Tibial artery (tissue), 4 donors: Measurements from ENCODE around the gene RND1.
"Not testable (repeated sequence)": the region's sequence is repeated elsewhere in the genome, so short reads cannot be mapped to it uniquely, and the experiment has no call there.

ENCODE experiments used
- DNase-seq, 2 donors: peaks; one replicate each; pipeline ENCODE4 v3.0.0-alpha.2; 2019
- H3K27ac ChIP-seq, 2 donors: fragments of 200-600 bp; sonication (generic) in 1 of 2; 1 replicate in 1 of 2; 2 replicates in 1 of 2; pipeline ENCODE4 v1.5.1; 2018 to 2019; ENCODE audit warnings: mild to moderate bottlenecking in 1 of 2
- H3K27me3 ChIP-seq, 2 donors: fragments of 200-600 bp; sonication (generic) in 1 of 2; one replicate each; pipeline versions ENCODE4 v1.5.1 to v1.6.0; 2016 to 2019
- H3K36me3 ChIP-seq, 3 donors: fragments of 200-600 bp; sonication (generic) in 2 of 3; one replicate each; pipeline ENCODE4 v1.5.1; 2016 to 2019; ENCODE audit warnings: mild to moderate bottlenecking in 2 of 3
- H3K4me1 ChIP-seq, 4 donors: fragments of 200-600 bp; sonication (generic) in 2 of 4; 1 replicate in 3 of 4; 2 replicates in 1 of 4; pipeline ENCODE4 v1.5.1; 2016 to 2019
- H3K4me3 ChIP-seq, 2 donors: fragments of 200-600 bp; sonication (generic) in 1 of 2; 1 replicate in 1 of 2; 2 replicates in 1 of 2; pipeline ENCODE4 v1.5.1; 2018 to 2019; ENCODE audit warnings: mild to moderate bottlenecking in 2 of 2
- H3K9me3 ChIP-seq, 3 donors: fragments of 200-600 bp; sonication (generic) in 1 of 3; one replicate each; pipeline ENCODE4 v1.5.1; 2016 to 2019
- intact Hi-C: fragments of 100-400 bp; cut with DNase I; formaldehyde crosslinking; loops from one replicate; pipeline ENCODE4 v1.15.0; 2023; ENCODE audit warnings: low total_unique reads
- TF ChIP-seq, protein P1 (sequence below), 2 experiments: fragments of 200-600 bp in 1 of 2; fragments of 450-650 bp in 1 of 2; IDR thresholded peaks; one replicate each; pipeline ENCODE4 v1.5.1; 2017 to 2019; ENCODE audit warnings: antibody characterized with exemption in 2 of 2, mild to moderate bottlenecking in 1 of 2, moderate library complexity in 1 of 2

RND1 gene

DNA sequence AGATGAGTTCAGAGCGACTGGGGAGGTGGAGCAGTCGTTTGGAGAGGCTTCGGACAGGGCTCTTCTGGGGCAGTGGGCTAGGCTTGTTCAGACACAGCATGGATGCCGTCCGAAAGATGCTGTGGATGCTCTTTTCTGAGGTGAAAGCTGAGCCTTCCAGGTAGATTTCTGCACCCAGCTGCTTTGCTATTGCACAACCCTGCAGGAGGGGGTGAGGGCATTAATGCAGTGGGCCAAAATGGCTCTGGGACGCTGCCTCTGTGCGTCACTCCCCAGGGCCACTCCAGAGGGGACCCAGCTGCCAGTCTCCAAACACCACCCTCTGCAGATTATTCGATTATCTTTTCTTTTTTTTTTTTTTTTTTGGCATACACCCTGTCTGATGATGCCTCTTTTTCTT lies 7.6 kb downstream of the RND1 start:
- peaks cover 0 to 10% of the 10 kb centered on the region in 2 donors for H3K27me3 ChIP-seq
- peaks cover 0 to 3% (median under 1%) of the 10 kb centered on the region in 4 donors for H3K4me1 ChIP-seq
- TF ChIP-seq, protein P1, sequence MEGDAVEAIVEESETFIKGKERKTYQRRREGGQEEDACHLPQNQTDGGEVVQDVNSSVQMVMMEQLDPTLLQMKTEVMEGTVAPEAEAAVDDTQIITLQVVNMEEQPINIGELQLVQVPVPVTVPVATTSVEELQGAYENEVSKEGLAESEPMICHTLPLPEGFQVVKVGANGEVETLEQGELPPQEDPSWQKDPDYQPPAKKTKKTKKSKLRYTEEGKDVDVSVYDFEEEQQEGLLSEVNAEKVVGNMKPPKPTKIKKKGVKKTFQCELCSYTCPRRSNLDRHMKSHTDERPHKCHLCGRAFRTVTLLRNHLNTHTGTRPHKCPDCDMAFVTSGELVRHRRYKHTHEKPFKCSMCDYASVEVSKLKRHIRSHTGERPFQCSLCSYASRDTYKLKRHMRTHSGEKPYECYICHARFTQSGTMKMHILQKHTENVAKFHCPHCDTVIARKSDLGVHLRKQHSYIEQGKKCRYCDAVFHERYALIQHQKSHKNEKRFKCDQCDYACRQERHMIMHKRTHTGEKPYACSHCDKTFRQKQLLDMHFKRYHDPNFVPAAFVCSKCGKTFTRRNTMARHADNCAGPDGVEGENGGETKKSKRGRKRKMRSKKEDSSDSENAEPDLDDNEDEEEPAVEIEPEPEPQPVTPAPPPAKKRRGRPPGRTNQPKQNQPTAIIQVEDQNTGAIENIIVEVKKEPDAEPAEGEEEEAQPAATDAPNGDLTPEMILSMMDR (IDR thresholded peaks at IDR 0.05), result no peak
- H3K9me3 ChIP-seq, result no peaks in the 10 kb centered on the region
- peaks cover 0 to 5% (median 0%) of the 10 kb centered on the region in 3 donors for H3K36me3 ChIP-seq
- DNase-seq, result no peak
- intact Hi-C loops, result no loop called here
- H3K4me3 ChIP-seq, result no peak overlapping the region
- H3K27ac ChIP-seq, result no peak overlapping the region

DNA sequence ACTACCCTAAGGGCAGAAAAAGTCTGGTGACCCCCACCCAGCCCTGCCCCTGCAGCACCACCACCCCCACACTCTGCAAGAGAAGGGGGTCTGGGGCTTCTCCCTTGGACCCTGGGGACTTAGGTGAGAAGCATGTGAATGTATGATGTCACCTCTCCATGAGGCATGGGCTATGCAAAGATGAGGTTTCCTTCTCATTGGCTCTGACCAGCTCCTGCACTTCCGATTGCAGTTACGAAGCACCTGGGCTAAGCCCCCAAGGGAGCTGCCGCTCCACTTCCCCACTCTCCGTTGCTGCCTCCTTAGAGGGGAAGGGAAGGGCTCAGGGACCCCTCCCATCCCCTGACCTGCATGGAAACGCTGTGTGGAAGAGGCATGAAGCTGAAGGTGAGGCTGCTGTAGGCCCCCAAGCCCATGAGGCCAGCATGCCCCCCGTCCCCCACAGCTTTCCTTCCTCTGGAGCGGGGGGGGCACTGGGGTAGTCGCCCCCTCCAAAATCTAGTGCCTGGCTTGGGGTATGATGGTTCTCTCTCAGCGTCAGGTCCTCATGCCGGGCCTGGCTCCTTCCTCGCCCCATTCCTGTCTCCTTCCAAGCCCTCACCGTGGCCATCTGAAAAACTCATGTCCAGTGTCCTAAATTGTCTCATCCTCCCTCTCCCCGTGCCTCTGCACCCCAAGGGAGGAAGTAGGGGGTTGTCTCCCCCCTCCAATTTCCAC lies 8.2 kb downstream of the RND1 start:
- no peak overlapping the region for H3K27ac ChIP-seq
- no peak overlapping the region for H3K4me3 ChIP-seq
- no peak for DNase-seq
- peaks cover 0 to 7% (median 4%) of the 10 kb centered on the region in 4 donors for H3K4me1 ChIP-seq
- TF ChIP-seq, protein P1 (IDR thresholded peaks at IDR 0.05), result no peak
- H3K36me3 ChIP-seq, result peaks cover 0 to 5% (median 0%) of the 10 kb centered on the region in 3 donors
- peaks cover 0 to 4% of the 10 kb centered on the region in 2 donors for H3K27me3 ChIP-seq
- no peaks in the 10 kb centered on the region for H3K9me3 ChIP-seq
- intact Hi-C loops, result no loop called here

DNA sequence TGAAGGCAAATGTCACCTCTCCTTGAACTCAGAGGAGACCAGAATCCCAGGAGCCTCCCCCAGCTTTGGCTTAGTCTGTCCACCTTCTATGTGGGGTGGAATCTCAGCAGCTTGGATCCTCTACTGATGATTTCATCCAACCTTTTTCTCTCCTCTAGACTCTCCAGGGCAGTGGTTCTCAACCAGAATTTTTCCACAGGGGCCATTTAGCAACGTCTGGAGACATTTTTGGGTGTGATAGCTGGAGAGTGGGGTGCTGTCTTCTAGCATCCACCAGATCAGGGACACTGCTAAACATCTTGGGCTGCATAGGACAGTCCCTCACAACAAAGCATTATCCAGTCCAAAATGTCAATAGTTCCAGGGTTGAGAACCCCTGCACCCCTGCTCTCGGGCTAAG lies 9.3 kb downstream of the RND1 start:
- H3K9me3 ChIP-seq, result no peaks in the 10 kb centered on the region
- H3K27me3 ChIP-seq, result no peaks in the 10 kb centered on the region
- peaks cover 0 to 5% (median 0%) of the 10 kb centered on the region in 3 donors for H3K36me3 ChIP-seq
- H3K4me1 ChIP-seq, result peaks cover 0 to 8% (median 5%) of the 10 kb centered on the region in 4 donors
- intact Hi-C loops, result no loop called here
- no peak overlapping the region for H3K4me3 ChIP-seq
- TF ChIP-seq, protein P1 (IDR thresholded peaks at IDR 0.05), result no peak
- H3K27ac ChIP-seq, result no peak overlapping the region
- DNase-seq, result no peak

DNA sequence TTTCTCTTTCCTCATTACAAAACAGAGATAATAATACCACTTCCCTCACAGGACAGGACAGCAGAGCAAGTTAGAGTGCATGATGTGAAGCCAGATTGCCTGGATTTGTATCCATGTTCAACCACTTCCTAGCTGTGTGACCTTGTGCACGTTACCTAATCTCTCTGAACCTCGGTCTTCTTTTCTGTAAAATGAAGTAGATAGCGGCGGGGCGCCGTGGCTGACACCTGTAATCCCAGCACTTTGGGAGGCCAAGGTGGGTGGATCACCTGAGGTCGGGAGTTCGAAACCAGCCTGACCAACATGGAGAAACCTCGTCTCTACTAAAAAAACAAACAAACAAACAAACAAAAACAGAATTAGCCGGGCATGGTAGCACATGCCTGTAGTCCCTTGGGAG lies 10.7 kb downstream of the RND1 start:
- not testable (repeated sequence) for H3K27ac ChIP-seq, H3K36me3 ChIP-seq, H3K9me3 ChIP-seq, DNase-seq, H3K4me3 ChIP-seq, H3K27me3 ChIP-seq
- intact Hi-C loops, result loop anchor here (5.0 kb wide), 1 partner anchor 82 kb away; no protein-coding TSS in a partner anchor
- H3K4me1 ChIP-seq, result peaks cover 0 to 22% (median 17%) of the 10 kb centered on the region in 4 donors

DNA sequence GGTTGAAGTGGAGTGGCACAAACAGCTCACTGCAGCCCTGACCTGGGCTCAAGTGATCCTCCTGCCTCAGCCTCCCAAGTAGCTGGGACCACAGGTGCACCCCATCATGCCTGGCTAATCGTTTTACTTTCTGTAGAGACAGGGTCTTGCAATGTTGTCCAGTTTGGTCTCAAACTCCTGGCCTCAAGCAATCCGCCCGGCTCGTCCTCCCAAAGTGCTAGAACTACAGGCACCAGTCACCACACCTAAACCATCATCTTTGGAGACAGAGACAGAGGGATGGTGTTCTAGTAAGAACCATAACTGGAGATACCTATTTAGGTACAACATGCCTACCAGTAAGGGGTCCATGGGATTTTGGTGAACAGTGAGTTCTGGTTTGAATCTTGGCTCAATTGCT lies 11.2 kb downstream of the RND1 start:
- TF ChIP-seq, protein P1 (IDR thresholded peaks at IDR 0.05), result no peak
- Histone ChIP-seq H3K27ac (no peak overlapping the region), H3K9me3 (no peaks in the 10 kb centered on the region), H3K4me3 (no peak overlapping the region), H3K4me1 (peaks cover 0 to 26% (median 19%) of the 10 kb centered on the region in 4 donors), H3K27me3 (no peaks in the 10 kb centered on the region), H3K36me3 (peaks cover 0 to 7% (median 0%) of the 10 kb centered on the region in 3 donors)
- intact Hi-C loops, result loop anchor here (5.0 kb wide), 1 partner anchor 83 kb away; no protein-coding TSS in a partner anchor
- no peak for DNase-seq
